Measurements from ENCODE around the gene FBXL4.

DNA sequence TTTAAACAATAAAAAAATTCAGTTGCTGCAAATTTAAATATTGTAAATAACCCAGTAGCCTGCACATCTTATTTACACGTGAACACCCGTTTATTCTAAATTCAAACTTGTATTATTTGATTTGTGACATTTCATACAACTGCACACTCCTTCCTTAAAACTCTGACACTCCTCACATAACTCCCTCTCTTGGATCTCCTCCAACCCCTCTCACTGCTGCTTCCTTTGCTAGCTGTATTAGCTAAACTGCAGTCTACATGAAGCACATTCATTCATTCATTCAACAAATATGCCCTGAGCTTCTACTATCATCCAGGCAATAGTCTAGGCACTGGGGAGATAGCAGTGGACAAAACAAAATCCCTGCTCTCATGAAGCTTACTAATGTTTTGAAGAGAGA is 47.0 kb downstream of the FBXL4 start:
- TF ChIP-seq, protein P1, sequence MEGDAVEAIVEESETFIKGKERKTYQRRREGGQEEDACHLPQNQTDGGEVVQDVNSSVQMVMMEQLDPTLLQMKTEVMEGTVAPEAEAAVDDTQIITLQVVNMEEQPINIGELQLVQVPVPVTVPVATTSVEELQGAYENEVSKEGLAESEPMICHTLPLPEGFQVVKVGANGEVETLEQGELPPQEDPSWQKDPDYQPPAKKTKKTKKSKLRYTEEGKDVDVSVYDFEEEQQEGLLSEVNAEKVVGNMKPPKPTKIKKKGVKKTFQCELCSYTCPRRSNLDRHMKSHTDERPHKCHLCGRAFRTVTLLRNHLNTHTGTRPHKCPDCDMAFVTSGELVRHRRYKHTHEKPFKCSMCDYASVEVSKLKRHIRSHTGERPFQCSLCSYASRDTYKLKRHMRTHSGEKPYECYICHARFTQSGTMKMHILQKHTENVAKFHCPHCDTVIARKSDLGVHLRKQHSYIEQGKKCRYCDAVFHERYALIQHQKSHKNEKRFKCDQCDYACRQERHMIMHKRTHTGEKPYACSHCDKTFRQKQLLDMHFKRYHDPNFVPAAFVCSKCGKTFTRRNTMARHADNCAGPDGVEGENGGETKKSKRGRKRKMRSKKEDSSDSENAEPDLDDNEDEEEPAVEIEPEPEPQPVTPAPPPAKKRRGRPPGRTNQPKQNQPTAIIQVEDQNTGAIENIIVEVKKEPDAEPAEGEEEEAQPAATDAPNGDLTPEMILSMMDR (IDR thresholded peaks at IDR 0.05), result no peak
- TF ChIP-seq, protein P2, sequence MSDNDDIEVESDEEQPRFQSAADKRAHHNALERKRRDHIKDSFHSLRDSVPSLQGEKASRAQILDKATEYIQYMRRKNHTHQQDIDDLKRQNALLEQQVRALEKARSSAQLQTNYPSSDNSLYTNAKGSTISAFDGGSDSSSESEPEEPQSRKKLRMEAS (IDR thresholded peaks at IDR 0.05; ENCODE audit: low read depth), result no peak
- TF ChIP-seq POLR2AphosphoS5 (IDR thresholded peaks at IDR 0.05; ENCODE audit: low read depth, low read length) (no peak), RCOR1 (IDR thresholded peaks at IDR 0.05; ENCODE audit: low read length) (no peak), EP300 (IDR thresholded peaks at IDR 0.05; ENCODE audit: borderline replicate concordance in 1 of 2, low read depth in 1 of 2, low read length in 1 of 2) (no peak), RXRA (IDR thresholded peaks at IDR 0.05; ENCODE audit: borderline replicate concordance, low read depth) (no peak), REST (IDR thresholded peaks at IDR 0.05; ENCODE audit: low read depth, low read length) (no peak), YY1 (IDR thresholded peaks at IDR 0.05; ENCODE audit: low read depth) (no peak), SIN3A (IDR thresholded peaks at IDR 0.05; ENCODE audit: borderline replicate concordance, low read depth, low read length) (no peak)
- TF ChIP-seq, protein P3, sequence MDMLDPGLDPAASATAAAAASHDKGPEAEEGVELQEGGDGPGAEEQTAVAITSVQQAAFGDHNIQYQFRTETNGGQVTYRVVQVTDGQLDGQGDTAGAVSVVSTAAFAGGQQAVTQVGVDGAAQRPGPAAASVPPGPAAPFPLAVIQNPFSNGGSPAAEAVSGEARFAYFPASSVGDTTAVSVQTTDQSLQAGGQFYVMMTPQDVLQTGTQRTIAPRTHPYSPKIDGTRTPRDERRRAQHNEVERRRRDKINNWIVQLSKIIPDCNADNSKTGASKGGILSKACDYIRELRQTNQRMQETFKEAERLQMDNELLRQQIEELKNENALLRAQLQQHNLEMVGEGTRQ (IDR thresholded peaks at IDR 0.05; ENCODE audit: borderline replicate concordance, low read depth, low read length), result no peak
